ENCODE data around the gene ITGA7.

ITGA7 gene, protein sequence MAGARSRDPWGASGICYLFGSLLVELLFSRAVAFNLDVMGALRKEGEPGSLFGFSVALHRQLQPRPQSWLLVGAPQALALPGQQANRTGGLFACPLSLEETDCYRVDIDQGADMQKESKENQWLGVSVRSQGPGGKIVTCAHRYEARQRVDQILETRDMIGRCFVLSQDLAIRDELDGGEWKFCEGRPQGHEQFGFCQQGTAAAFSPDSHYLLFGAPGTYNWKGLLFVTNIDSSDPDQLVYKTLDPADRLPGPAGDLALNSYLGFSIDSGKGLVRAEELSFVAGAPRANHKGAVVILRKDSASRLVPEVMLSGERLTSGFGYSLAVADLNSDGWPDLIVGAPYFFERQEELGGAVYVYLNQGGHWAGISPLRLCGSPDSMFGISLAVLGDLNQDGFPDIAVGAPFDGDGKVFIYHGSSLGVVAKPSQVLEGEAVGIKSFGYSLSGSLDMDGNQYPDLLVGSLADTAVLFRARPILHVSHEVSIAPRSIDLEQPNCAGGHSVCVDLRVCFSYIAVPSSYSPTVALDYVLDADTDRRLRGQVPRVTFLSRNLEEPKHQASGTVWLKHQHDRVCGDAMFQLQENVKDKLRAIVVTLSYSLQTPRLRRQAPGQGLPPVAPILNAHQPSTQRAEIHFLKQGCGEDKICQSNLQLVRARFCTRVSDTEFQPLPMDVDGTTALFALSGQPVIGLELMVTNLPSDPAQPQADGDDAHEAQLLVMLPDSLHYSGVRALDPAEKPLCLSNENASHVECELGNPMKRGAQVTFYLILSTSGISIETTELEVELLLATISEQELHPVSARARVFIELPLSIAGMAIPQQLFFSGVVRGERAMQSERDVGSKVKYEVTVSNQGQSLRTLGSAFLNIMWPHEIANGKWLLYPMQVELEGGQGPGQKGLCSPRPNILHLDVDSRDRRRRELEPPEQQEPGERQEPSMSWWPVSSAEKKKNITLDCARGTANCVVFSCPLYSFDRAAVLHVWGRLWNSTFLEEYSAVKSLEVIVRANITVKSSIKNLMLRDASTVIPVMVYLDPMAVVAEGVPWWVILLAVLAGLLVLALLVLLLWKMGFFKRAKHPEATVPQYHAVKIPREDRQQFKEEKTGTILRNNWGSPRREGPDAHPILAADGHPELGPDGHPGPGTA

DNA sequence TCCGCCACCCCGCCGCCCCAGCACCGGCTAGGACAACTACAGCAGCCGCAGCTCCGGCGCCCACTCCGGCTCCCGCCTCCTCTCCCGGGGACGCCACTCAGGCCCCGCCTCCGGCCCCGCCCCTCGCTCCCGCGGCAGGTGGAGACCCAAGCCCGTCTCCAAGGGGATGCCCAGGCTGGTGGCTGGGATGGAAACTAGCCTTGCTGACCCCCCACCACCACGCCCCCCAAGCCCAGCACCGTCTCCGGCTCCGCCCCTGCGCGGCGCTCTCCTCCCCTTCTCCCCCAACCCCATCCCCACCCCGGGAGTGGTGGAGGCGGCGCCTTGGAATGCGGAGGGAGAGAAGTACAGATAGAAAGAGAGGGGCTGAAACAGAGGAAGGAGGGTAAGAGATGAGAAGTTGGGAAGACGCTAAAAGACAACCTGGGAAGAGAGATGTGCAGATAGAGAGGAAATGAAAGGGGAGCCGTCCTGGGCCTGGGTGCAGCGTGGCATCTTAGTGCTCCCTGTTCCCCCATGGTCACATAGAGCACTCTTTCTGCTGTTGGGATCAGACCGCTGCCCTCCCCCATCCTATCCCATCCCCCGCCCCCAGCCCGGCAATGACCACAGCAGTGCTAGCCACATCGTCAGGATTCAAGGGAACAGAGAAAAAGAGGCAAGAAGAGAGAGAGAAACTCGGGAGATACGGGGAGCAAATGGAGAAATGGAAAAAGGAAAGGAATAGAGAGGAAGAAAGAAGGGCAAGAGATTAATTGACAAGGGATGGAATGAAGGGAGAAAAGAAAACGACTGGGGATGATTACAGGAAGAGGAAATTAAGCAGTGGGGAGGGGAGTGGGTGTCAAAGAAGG, at the start of gene ITGA7:
Gene ITGA7, minus strand, starts transcription at position 64 of the 854 bp plus-strand sequence. CDS start 222 bp downstream, outside the sequence.
- H3K9ac ChIP-seq (ENCODE audit: low read length), result peak within 1 kb of the TSS; percentile 41
- no peak within 1 kb of the TSS for H3K27ac ChIP-seq (ENCODE audit: low read length)

GRCh38 chr12:55755246-55755645, 47.5 kb upstream of the ITGA7 start:
- peaks cover 64% of the 10 kb centered on the region for H3K36me3 ChIP-seq (ENCODE audit: control insufficient read depth, low read depth, low read length)
- no peak overlapping the region for H3K27ac ChIP-seq (ENCODE audit: low read length)
- H3K4me3 ChIP-seq (ENCODE audit: low read length), result no peak overlapping the region
- H3K9me3 ChIP-seq (ENCODE audit: control insufficient read depth, low read depth, low read length), result no peaks in the 10 kb centered on the region
- H3K27me3 ChIP-seq (ENCODE audit: control insufficient read depth, insufficient read depth, low read length), result no peaks in the 10 kb centered on the region
- no peaks in the 10 kb centered on the region for H3K4me1 ChIP-seq (ENCODE audit: control insufficient read depth, low read depth, low read length)
- H3K9ac ChIP-seq (ENCODE audit: low read length), result no peak overlapping the region

More for the DNA sequence above, at the start of gene ITGA7:
- Histone ChIP-seq H3K4me3 (ENCODE audit: low read length) (peak within 1 kb of the TSS; percentile 77), H3K9me3 (ENCODE audit: control insufficient read depth, low read depth, low read length) (no peaks in the 10 kb centered on the region), H3K36me3 (ENCODE audit: control insufficient read depth, low read depth, low read length) (no peaks in the 10 kb centered on the region), H3K27me3 (ENCODE audit: control insufficient read depth, insufficient read depth, low read length) (peaks cover 8% of the 10 kb centered on the region), H3K4me1 (ENCODE audit: control insufficient read depth, low read depth, low read length) (peaks cover 13% of the 10 kb centered on the region)

GRCh38 chr12:55748230-55748993, 40.7 kb upstream of the ITGA7 start:
- Histone ChIP-seq H3K4me3 (ENCODE audit: low read length) (peak overlapping the region; percentile 92), H3K9me3 (ENCODE audit: control insufficient read depth, low read depth, low read length) (no peaks in the 10 kb centered on the region), H3K4me1 (ENCODE audit: control insufficient read depth, low read depth, low read length) (peaks cover 30% of the 10 kb centered on the region), H3K27ac (ENCODE audit: low read length) (no peak overlapping the region), H3K9ac (ENCODE audit: low read length) (no peak overlapping the region), H3K36me3 (ENCODE audit: control insufficient read depth, low read depth, low read length) (peaks cover 46% of the 10 kb centered on the region), H3K27me3 (ENCODE audit: control insufficient read depth, insufficient read depth, low read length) (no peaks in the 10 kb centered on the region)

GRCh38 chr12:55746913-55747231, 39.2 kb upstream of the ITGA7 start:
- H3K9ac ChIP-seq (ENCODE audit: low read length), result peak overlapping the region; percentile 47
- H3K9me3 ChIP-seq (ENCODE audit: control insufficient read depth, low read depth, low read length), result no peaks in the 10 kb centered on the region
- H3K36me3 ChIP-seq (ENCODE audit: control insufficient read depth, low read depth, low read length), result peaks cover 32% of the 10 kb centered on the region
- peak overlapping the region; percentile 40 for H3K27ac ChIP-seq (ENCODE audit: low read length)
- no peaks in the 10 kb centered on the region for H3K27me3 ChIP-seq (ENCODE audit: control insufficient read depth, insufficient read depth, low read length)
- H3K4me1 ChIP-seq (ENCODE audit: control insufficient read depth, low read depth, low read length), result peaks cover 33% of the 10 kb centered on the region
- peak overlapping the region; percentile 92 for H3K4me3 ChIP-seq (ENCODE audit: low read length)

GRCh38 chr12:55746174-55746912, 38.6 kb upstream of the ITGA7 start:
- Histone ChIP-seq H3K27ac (ENCODE audit: low read length) (peak overlapping the region; percentile 74), H3K4me1 (ENCODE audit: control insufficient read depth, low read depth, low read length) (peaks cover 36% of the 10 kb centered on the region), H3K4me3 (ENCODE audit: low read length) (peak overlapping the region; percentile 92), H3K9ac (ENCODE audit: low read length) (peak overlapping the region; percentile 47), H3K9me3 (ENCODE audit: control insufficient read depth, low read depth, low read length) (no peaks in the 10 kb centered on the region), H3K27me3 (ENCODE audit: control insufficient read depth, insufficient read depth, low read length) (no peaks in the 10 kb centered on the region), H3K36me3 (ENCODE audit: control insufficient read depth, low read depth, low read length) (peaks cover 27% of the 10 kb centered on the region)

GRCh38 chr12:55745361-55746173, 37.9 kb upstream of the ITGA7 start:
- Histone ChIP-seq H3K9ac (ENCODE audit: low read length) (peak overlapping the region; percentile 75), H3K27ac (ENCODE audit: low read length) (peak overlapping the region; percentile 74), H3K27me3 (ENCODE audit: control insufficient read depth, insufficient read depth, low read length) (no peaks in the 10 kb centered on the region), H3K4me3 (ENCODE audit: low read length) (peak overlapping the region; percentile 92), H3K36me3 (ENCODE audit: control insufficient read depth, low read depth, low read length) (peaks cover 19% of the 10 kb centered on the region), H3K4me1 (ENCODE audit: control insufficient read depth, low read depth, low read length) (peaks cover 36% of the 10 kb centered on the region), H3K9me3 (ENCODE audit: control insufficient read depth, low read depth, low read length) (no peaks in the 10 kb centered on the region)

DNA sequence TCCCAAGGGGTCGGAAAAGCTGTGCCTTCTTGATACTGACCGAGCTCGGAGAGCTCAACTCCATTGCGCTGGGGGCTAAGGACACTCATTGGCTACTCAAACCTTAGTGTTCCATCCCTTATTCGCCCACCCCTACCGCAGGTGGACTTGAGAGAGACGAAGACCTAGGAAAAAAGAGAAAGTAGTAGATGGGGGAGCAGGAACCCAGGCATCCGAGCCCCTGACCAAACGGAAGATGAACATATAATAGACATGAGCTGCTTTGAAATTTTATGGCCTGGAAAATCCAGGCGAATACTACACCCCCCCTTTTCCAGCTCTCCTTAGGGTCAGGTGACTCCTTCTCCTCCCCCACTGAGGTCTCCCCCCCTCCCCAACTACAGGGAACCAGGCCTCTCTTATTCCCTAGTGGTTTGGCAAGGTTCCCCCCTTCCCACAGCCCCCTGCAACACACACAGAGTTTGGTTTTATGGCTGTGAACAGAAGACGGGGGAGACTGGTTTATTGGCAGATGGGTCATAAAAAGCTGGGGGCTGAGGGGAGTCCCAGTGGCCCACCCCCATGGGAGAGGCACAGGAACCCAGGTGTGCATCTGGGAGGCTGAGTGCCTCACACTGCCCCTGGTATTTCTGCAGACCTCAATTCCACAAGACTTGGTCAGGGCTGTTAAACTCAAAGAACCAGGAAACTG, 36.8 kb upstream of the ITGA7 start:
- H3K27ac ChIP-seq (ENCODE audit: low read length), result no peak overlapping the region

DNA sequence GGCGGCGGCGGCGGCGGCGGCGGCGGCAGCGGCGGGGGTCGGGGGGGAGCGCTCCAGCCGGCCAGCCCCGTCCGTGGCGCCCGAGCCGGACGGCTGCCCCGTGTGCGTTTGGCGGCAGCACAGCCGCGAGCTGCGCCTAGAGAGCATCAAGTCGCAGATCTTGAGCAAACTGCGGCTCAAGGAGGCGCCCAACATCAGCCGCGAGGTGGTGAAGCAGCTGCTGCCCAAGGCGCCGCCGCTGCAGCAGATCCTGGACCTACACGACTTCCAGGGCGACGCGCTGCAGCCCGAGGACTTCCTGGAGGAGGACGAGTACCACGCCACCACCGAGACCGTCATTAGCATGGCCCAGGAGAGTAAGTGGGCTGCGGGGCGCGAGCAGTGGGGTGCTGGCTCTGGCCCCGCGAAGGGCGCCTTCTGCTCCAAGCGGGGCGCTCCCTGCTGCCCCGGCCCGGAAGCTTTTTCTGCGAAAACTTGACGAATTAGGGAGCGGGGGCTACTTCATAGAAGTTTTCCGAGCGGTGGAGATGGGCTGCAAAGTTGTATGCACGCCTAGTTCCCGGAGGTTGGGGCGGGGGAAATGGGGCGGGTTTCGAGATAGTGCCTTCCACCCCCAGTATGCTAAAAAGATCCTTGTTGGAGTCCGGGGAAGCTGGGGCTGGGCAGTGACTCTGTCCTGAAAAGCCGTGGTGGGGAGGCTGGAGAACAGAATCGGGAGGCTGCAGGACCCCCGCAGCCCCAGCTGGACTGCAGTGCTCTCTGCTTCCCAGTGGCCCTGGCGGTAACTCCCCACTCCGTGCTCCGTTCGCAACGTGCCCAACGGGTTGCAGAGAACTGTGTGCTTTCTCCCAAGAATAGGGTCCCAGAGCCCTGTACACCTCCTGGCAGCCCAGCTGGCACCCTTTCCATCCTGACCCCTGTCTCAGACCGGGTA, 36.0 kb upstream of the ITGA7 start:
- H3K36me3 ChIP-seq (ENCODE audit: control insufficient read depth, low read depth, low read length), result peaks cover under 1% of the 10 kb centered on the region
- peaks cover 36% of the 10 kb centered on the region for H3K4me1 ChIP-seq (ENCODE audit: control insufficient read depth, low read depth, low read length)
- peak overlapping the region; percentile 75 for H3K9ac ChIP-seq (ENCODE audit: low read length)
- H3K27ac ChIP-seq (ENCODE audit: low read length), result peak overlapping the region; percentile 15
- no peaks in the 10 kb centered on the region for H3K27me3 ChIP-seq (ENCODE audit: control insufficient read depth, insufficient read depth, low read length)
- H3K4me3 ChIP-seq (ENCODE audit: low read length), result peak overlapping the region; percentile 92
- H3K9me3 ChIP-seq (ENCODE audit: control insufficient read depth, low read depth, low read length), result no peaks in the 10 kb centered on the region

More for the DNA sequence above, 36.8 kb upstream of the ITGA7 start:
- Histone ChIP-seq H3K36me3 (ENCODE audit: control insufficient read depth, low read depth, low read length) (peaks cover 9% of the 10 kb centered on the region), H3K27me3 (ENCODE audit: control insufficient read depth, insufficient read depth, low read length) (no peaks in the 10 kb centered on the region), H3K9ac (ENCODE audit: low read length) (peak overlapping the region; percentile 75), H3K9me3 (ENCODE audit: control insufficient read depth, low read depth, low read length) (no peaks in the 10 kb centered on the region), H3K4me1 (ENCODE audit: control insufficient read depth, low read depth, low read length) (peaks cover 36% of the 10 kb centered on the region), H3K4me3 (ENCODE audit: low read length) (peak overlapping the region; percentile 92)
